IMR-90 (cell line): Measurements from ENCODE around the gene KBTBD12. TPM values are rescaled to one million over a fixed set of nuclear protein-coding genes. Genes with fewer than 3 reads are reported as not detected.

Source experiments
- ATAC-seq: fragments of 200-7000 bp; cut with Tn5 transposase; 2 replicates; pipeline ENCODE4 v1.9.1; 2020; ENCODE audit warnings: low read depth, mild to moderate bottlenecking, moderate library complexity
- BruUV-seq: library from RNA; stranded (reverse); fragments of 400-500 nt; replicated peaks from 2 replicates; lab custom pipeline; 2021; lab: Mats Ljungman, UMichigan
- CTCF ChIA-PET: fragments of 300-600 bp; formaldehyde crosslinking; extraction: SDS; loops from one replicate; lab custom pipeline; 2021; ENCODE audit warnings: antibody characterized with exemption; lab: Yijun Ruan, JAX
- POLR2A ChIA-PET: fragments of 300-600 bp; sonication (Branson Sonifier 250); formaldehyde crosslinking; loops from one replicate; lab custom pipeline; 2022; ENCODE audit warnings: antibody characterized with exemption; ENCODE audit not compliant: unreplicated experiment; lab: Charles Lee
- DNase-seq: peaks from one replicate; pipeline ENCODE4 v3.0.0; 2013
- H2AFZ ChIP-seq: replicated peaks from 2 replicates; pipeline ENCODE3; 2013; ENCODE audit warnings: low read length, mild to moderate bottlenecking; ENCODE audit not compliant: poor library complexity
- H2AK5ac ChIP-seq: 2 replicates; pipeline ENCODE4 v1.6.1; 2013; ENCODE audit warnings: low read depth, low read length, inconsistent platforms
- H2AK9ac ChIP-seq: replicated peaks from 2 replicates; pipeline ENCODE3; 2013; ENCODE audit warnings: mild to moderate bottlenecking, low read depth, low read length, moderate library complexity; ENCODE audit not compliant: poor library complexity
- H2BK120ac ChIP-seq: 2 replicates; pipeline ENCODE4 v1.6.1; 2013; ENCODE audit warnings: low read depth, low read length, inconsistent platforms
- H2BK15ac ChIP-seq: 3 replicates; pipeline ENCODE4 v1.6.1; 2013; ENCODE audit warnings: low read depth, low read length, inconsistent platforms
- H2BK20ac ChIP-seq: 2 replicates; pipeline ENCODE4 v1.6.1; 2013; ENCODE audit warnings: low read depth, mild to moderate bottlenecking, inconsistent platforms, low read length, moderate library complexity
- H2BK5ac ChIP-seq: 2 replicates; pipeline ENCODE4 v1.6.1; 2013; ENCODE audit warnings: mild to moderate bottlenecking, low read depth, low read length, inconsistent platforms; ENCODE audit not compliant: poor library complexity, severe bottlenecking
- H3K14ac ChIP-seq: replicated peaks from 2 replicates; pipeline ENCODE4 v1.6.1; 2013; ENCODE audit warnings: low read depth, low read length, inconsistent platforms
- H3K18ac ChIP-seq: 2 replicates; pipeline ENCODE4 v1.6.1; 2013; ENCODE audit warnings: low read depth, low read length, control low read depth
- H3K23ac ChIP-seq: 2 replicates; pipeline ENCODE4 v1.6.1; 2013; ENCODE audit warnings: low read depth, low read length, inconsistent platforms
- H3K27ac ChIP-seq: 2 replicates; pipeline ENCODE4 v1.5.1; 2013; ENCODE audit warnings: mild to moderate bottlenecking, control low read depth, low read length; ENCODE audit not compliant: insufficient read depth
- H3K27me3 ChIP-seq: 2 replicates; pipeline ENCODE4 v1.6.1; 2013; ENCODE audit warnings: low read length; ENCODE audit not compliant: control insufficient read depth, insufficient read depth
- H3K36me3 ChIP-seq: 2 replicates; pipeline ENCODE4 v1.6.1; 2013; ENCODE audit warnings: low read length, mixed read lengths; ENCODE audit not compliant: control insufficient read depth, insufficient read depth
- H3K4ac ChIP-seq: 2 replicates; pipeline ENCODE4 v1.6.1; 2013; ENCODE audit warnings: low read depth, low read length, inconsistent platforms
- H3K4me1 ChIP-seq: 2 replicates; pipeline ENCODE4 v1.6.1; 2013; ENCODE audit warnings: low read length, mixed read lengths; ENCODE audit not compliant: control insufficient read depth, insufficient read depth
- H3K4me2 ChIP-seq: 2 replicates; pipeline ENCODE4 v1.6.1; 2013; ENCODE audit warnings: low read depth, mild to moderate bottlenecking, control low read depth, low read length, moderate library complexity
- H3K4me3 ChIP-seq: 2 replicates; pipeline ENCODE4 v1.5.1; 2013; ENCODE audit warnings: low read depth, mild to moderate bottlenecking, control low read depth, low read length, moderate library complexity; ENCODE audit not compliant: insufficient read depth
- H3K56ac ChIP-seq: 2 replicates; pipeline ENCODE4 v1.6.1; 2013; ENCODE audit warnings: low read length, inconsistent platforms; ENCODE audit not compliant: insufficient read depth; ENCODE audit errors: extremely low read depth
- H3K79me1 ChIP-seq, 2 experiments: 2 replicates each; pipeline ENCODE4 v1.6.1; 2013; ENCODE audit warnings: low read length in 2 of 2, inconsistent platforms in 1 of 2, low read depth in 1 of 2
- H3K9ac ChIP-seq: 2 replicates; pipeline ENCODE4 v1.6.1; 2013; ENCODE audit warnings: low read depth, low read length, control low read depth
- H3K9me1 ChIP-seq: 2 replicates; pipeline ENCODE4 v1.6.1; 2013; ENCODE audit warnings: low read length, inconsistent platforms; ENCODE audit not compliant: insufficient read depth
- H3K9me3 ChIP-seq: 2 replicates; pipeline ENCODE4 v1.6.1; 2013; ENCODE audit warnings: low read length; ENCODE audit not compliant: control insufficient read depth, insufficient read depth
- H4K20me1 ChIP-seq: 2 replicates; pipeline ENCODE4 v1.6.1; 2013; ENCODE audit warnings: low read length, inconsistent platforms; ENCODE audit not compliant: insufficient read depth
- H4K5ac ChIP-seq: 2 replicates; pipeline ENCODE4 v1.6.1; 2013; ENCODE audit warnings: mild to moderate bottlenecking, low read depth, low read length, control low read depth
- H4K8ac ChIP-seq, 2 experiments: 2 replicates each; pipeline ENCODE4 v1.6.1; 2013; ENCODE audit warnings: low read depth in 2 of 2, low read length in 2 of 2, control low read depth in 1 of 2, inconsistent platforms in 1 of 2
- H4K91ac ChIP-seq: 2 replicates; pipeline ENCODE4 v1.6.1; 2013; ENCODE audit warnings: low read depth, low read length, inconsistent platforms; ENCODE audit not compliant: insufficient read depth
- NFE2L2 ChIP-seq: fragments of 150-350 bp; IDR thresholded peaks from 2 replicates; pipeline ENCODE4 v1.6.1; 2016; ENCODE audit warnings: low read depth, mild to moderate bottlenecking, low read length
- WGBS, 2 experiments: methylation state at CpG; one replicate each; pipeline versions ENCODE4 v1.1.5 to v1.1.7; 2013; ENCODE audit warnings: missing lambda C conversion rate in 2 of 2; ENCODE audit not compliant: insufficient read length in 1 of 2; ENCODE audit errors: extremely low coverage in 2 of 2; 5-methylcytosine and 5-hydroxymethylcytosine counted together
- dilution Hi-C: fragments of 300-500 bp; cut with HindIII; formaldehyde crosslinking; loops from one replicate; pipeline ENCODE4 v1.14.3; 2018; ENCODE audit warnings: low sequenced_read_pairs; ENCODE audit not compliant: unreplicated experiment
- in situ Hi-C: fragments of 300-500 bp; cut with MboI; formaldehyde crosslinking; loops from 3 replicates; pipeline ENCODE4 v1.14.3; 2019; ENCODE audit warnings: low sequenced_read_pairs, inconsistent platforms, mixed read lengths
- intact Hi-C: fragments of 100-400 bp; cut with micrococcal nuclease; formaldehyde crosslinking; loops from 2 replicates; pipeline ENCODE4 v1.10.0; 2022
- microRNA-seq, 2 experiments: library from miRNA; stranded (forward) in 1 of 2; unstranded in 1 of 2; fragments of 10-50 nt in 1 of 2; fragments of <30 nt in 1 of 2; gene quantifications in 1 of 2; microRNA quantifications in 1 of 2; one replicate each; pipeline versions ENCODE3 to v1.1.0; 2013 to 2020; ENCODE audit not compliant: insufficient read depth in 1 of 2, insufficient read length in 1 of 2, unreplicated experiment in 1 of 2
- polyA plus RNA-seq, 3 experiments: library from polyadenylated mRNA; depleted of rRNA; stranded (reverse); fragments of >200 nt; gene quantifications; 2 replicates each; pipeline ENCODE4 v1.2.3, GENCODE V29; 2012; ENCODE audit warnings: low replicate concordance in 1 of 3
- small RNA-seq, 5 experiments: library from RNA; depleted of rRNA; stranded (forward); fragments of <200 nt; gene quantifications; one replicate each; pipeline ENCODE3, GENCODE V24; 2012
- total RNA-seq: library from RNA; depleted of rRNA; stranded (reverse); fragments of >200 nt; gene quantifications from 2 replicates; pipeline ENCODE4 v1.2.3, GENCODE V29; 2012; rRNA removed

The KBTBD12 gene
- total and polyA plus RNA-seq, 2 of the 4 experiments (the other 2 are of a cell fraction), result not detected

DNA sequence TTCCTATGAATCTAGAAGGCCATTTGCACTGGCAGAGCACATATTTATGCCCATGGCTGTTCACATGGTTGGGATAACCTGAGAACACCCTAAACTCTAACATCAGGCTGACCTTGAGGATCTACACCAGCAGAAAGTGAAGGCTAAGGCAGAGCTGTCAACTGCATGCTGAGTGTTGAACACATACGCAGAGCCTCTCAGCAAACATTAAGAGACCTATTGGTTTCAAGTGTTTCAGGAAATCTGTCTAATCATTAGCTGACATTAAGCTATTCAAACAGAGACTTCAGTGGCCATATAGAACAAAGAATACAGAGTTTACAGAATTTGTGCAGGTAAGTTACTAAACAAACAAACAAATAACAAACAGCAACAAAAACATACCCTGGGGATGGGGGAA lies 121.1 kb downstream of the KBTBD12 start:
- H3K9ac ChIP-seq, result no peak overlapping the region
- dilution Hi-C loops, result no loop called here
- H2BK20ac ChIP-seq, result no peak overlapping the region
- H3K14ac ChIP-seq, result no peak overlapping the region
- no peaks in the 10 kb centered on the region for H3K79me1 ChIP-seq
- CTCF ChIA-PET, result no interaction called here
- no peaks in the 10 kb centered on the region for H3K4me1 ChIP-seq
- no peak overlapping the region for H2AK5ac ChIP-seq
- no peak overlapping the region for H2AFZ ChIP-seq
- no peak overlapping the region for H3K18ac ChIP-seq
- no peak for TF ChIP-seq NFE2L2
- no peak overlapping the region for H3K4ac ChIP-seq
- POLR2A ChIA-PET, result no interaction called here
- no peaks in the 10 kb centered on the region for H3K36me3 ChIP-seq
- H3K56ac ChIP-seq, result no peak overlapping the region
- no TSS peak for BruUV-seq
- no peak overlapping the region for H2BK120ac ChIP-seq
- H3K27me3 ChIP-seq, result peaks cover 23% of the 10 kb centered on the region
- no peaks in the 10 kb centered on the region for H3K9me1 ChIP-seq
- intact Hi-C loops, result no loop called here
- ATAC-seq, result no peak
- no peak overlapping the region for H3K27ac ChIP-seq
- H4K8ac ChIP-seq, result no peak overlapping the region
- no peak overlapping the region for H2BK5ac ChIP-seq
- no peak overlapping the region for H2BK15ac ChIP-seq
- H3K23ac ChIP-seq, result no peak overlapping the region
- no peak overlapping the region for H4K5ac ChIP-seq
- no peak overlapping the region for H3K4me2 ChIP-seq
- no peaks in the 10 kb centered on the region for H3K9me3 ChIP-seq
- WGBS, 2 experiments, result no CpG with 5 or more reads among the region's 1 CpG
- H3K4me3 ChIP-seq, result no peak overlapping the region
- no peak overlapping the region for H2AK9ac ChIP-seq
- in situ Hi-C loops, result no loop called here
- no peaks in the 10 kb centered on the region for H4K20me1 ChIP-seq
- DNase-seq, result no peak
- H4K91ac ChIP-seq, result no peak overlapping the region

Small RNA genes lying within 50 kb of the gene (microRNA-seq; reads per million reads assigned to microRNA genes)
- not detected for gene RNA5SP139 (ENCODE audit: insufficient read depth, insufficient read length)

Small RNA genes lying within 50 kb of the gene (small RNA-seq; reads per million reads assigned to genes)
- gene RNA5SP139, result 0 reads per million in 5 experiments

Other genes starting within 250 kb of the KBTBD12 start
- 3.2 and 3.3 TPM in 2 replicates for gene ABTB1, start 242.3 kb upstream of the KBTBD12 start, total RNA-seq
- 23.0 and 25.3 TPM in 2 replicates for gene ABTB1, start 242.3 kb upstream of the KBTBD12 start, polyA plus RNA-seq (2012; rRNA removed)
- gene MGLL, start 92.7 kb upstream of the KBTBD12 start, total RNA-seq, result 23.6 and 23.7 TPM in 2 replicates
- gene MGLL, start 92.7 kb upstream of the KBTBD12 start, polyA plus RNA-seq (2012; rRNA removed), result 59.9 and 60.6 TPM in 2 replicates
- 478 and 487 TPM in 2 replicates for gene SEC61A1, start 137.2 kb downstream of the KBTBD12 start, total RNA-seq
- gene SEC61A1, start 137.2 kb downstream of the KBTBD12 start, polyA plus RNA-seq (2012; rRNA removed), result 347 and 377 TPM in 2 replicates
- 83.3 and 99.2 TPM in 2 replicates for gene RUVBL1, start 208.6 kb downstream of the KBTBD12 start, total RNA-seq
- 68.7 and 75.2 TPM in 2 replicates for gene RUVBL1, start 208.6 kb downstream of the KBTBD12 start, polyA plus RNA-seq (2012; rRNA removed)
- 4.4 and 4.5 TPM in 2 replicates for gene EEFSEC, start 238.2 kb downstream of the KBTBD12 start, total RNA-seq
- 9.3 and 10.6 TPM in 2 replicates for gene EEFSEC, start 238.2 kb downstream of the KBTBD12 start, polyA plus RNA-seq (2012; rRNA removed)